NCI-H82 treated with DMSO at 0.1 percent for 48 hours (cell line): ENCODE data around the gene DOK3.

Experiments
- DNase-seq: peaks from one replicate; lab custom pipeline; 2025; ENCODE audit not compliant: unreplicated experiment; lab: John Stamatoyannopoulos, UW

The DOK3 gene

GRCh38 chr5:177452688-177453638, 56.7 kb downstream of the DOK3 start:
- DNase-seq = no peak
